Mesenchymal stem cell (in vitro differentiated cells and primary cell): ENCODE results near the gene PEX5L.
"Not testable (repeated sequence)": the region's sequence is repeated elsewhere in the genome, so short reads cannot be mapped to it uniquely, and the experiment has no call there.

Source experiments
- DNase-seq: peaks from one replicate; pipeline ENCODE4 v3.0.0-alpha.2; 2013
- H2AFZ ChIP-seq: one replicate; pipeline ENCODE4 v1.6.1; 2013; ENCODE audit warnings: low read depth, mild to moderate bottlenecking, control low read depth, inconsistent platforms, low read length, moderate library complexity
- H2AK5ac ChIP-seq: 2 replicates; pipeline ENCODE4 v1.6.1; 2013; ENCODE audit warnings: low read length, moderate library complexity, mild to moderate bottlenecking, inconsistent platforms; ENCODE audit not compliant: severe bottlenecking
- H2BK120ac ChIP-seq: one replicate; pipeline ENCODE4 v1.6.1; 2013; ENCODE audit warnings: low read depth, mild to moderate bottlenecking, inconsistent platforms, low read length, moderate library complexity
- H2BK12ac ChIP-seq, 2 experiments: one replicate each; pipeline ENCODE4 v1.6.1; 2013; ENCODE audit warnings: inconsistent platforms in 2 of 2, low read length in 2 of 2, mild to moderate bottlenecking in 2 of 2, moderate library complexity in 2 of 2, control low read depth in 1 of 2
- H2BK15ac ChIP-seq: one replicate; pipeline ENCODE4 v1.6.1; 2013; ENCODE audit warnings: mild to moderate bottlenecking, low read depth, inconsistent platforms; ENCODE audit not compliant: poor library complexity, severe bottlenecking
- H2BK5ac ChIP-seq: 2 replicates; pipeline ENCODE4 v1.6.1; 2013; ENCODE audit warnings: low read depth, mild to moderate bottlenecking, low read length, control low read depth, inconsistent platforms; ENCODE audit not compliant: poor library complexity, severe bottlenecking
- H3K14ac ChIP-seq, 2 experiments: one replicate each; pipeline ENCODE4 v1.6.1; 2013; ENCODE audit warnings: inconsistent platforms in 2 of 2, low read length in 2 of 2, control low read depth in 1 of 2, mild to moderate bottlenecking in 1 of 2, moderate library complexity in 1 of 2
- H3K18ac ChIP-seq, 2 experiments: one replicate each; pipeline ENCODE4 v1.6.1; 2013; ENCODE audit warnings: inconsistent platforms in 2 of 2, low read length in 2 of 2, control low read depth in 1 of 2, low read depth in 1 of 2, mild to moderate bottlenecking in 1 of 2
- H3K23ac ChIP-seq, 2 experiments: one replicate each; pipeline ENCODE4 v1.6.1; 2013; ENCODE audit warnings: inconsistent platforms in 2 of 2, low read length in 2 of 2, mild to moderate bottlenecking in 2 of 2, moderate library complexity in 2 of 2, control low read depth in 1 of 2
- H3K27ac ChIP-seq: 2 replicates; pipeline ENCODE4 v1.5.1; 2013; ENCODE audit warnings: mild to moderate bottlenecking, moderate library complexity, low read length, control low read depth, inconsistent platforms; ENCODE audit not compliant: poor library complexity, severe bottlenecking
- H3K27me3 ChIP-seq, 2 experiments: 2 replicates each; pipeline versions ENCODE4 v1.6.1 to v1.7.0; 2013; ENCODE audit warnings: low read length in 2 of 2, mild to moderate bottlenecking in 2 of 2, moderate library complexity in 2 of 2, control low read depth in 1 of 2, inconsistent platforms in 1 of 2; ENCODE audit not compliant: control insufficient read depth in 1 of 2, insufficient read depth in 1 of 2
- H3K36me3 ChIP-seq, 2 experiments: 2 replicates each; pipeline versions ENCODE4 v1.6.1 to v1.7.0; 2013; ENCODE audit warnings: low read length in 2 of 2, control low read depth in 1 of 2, inconsistent platforms in 1 of 2, low read depth in 1 of 2, mild to moderate bottlenecking in 1 of 2; ENCODE audit not compliant: insufficient read depth in 2 of 2, control insufficient read depth in 1 of 2
- H3K4ac ChIP-seq, 2 experiments: one replicate each; pipeline ENCODE4 v1.6.1; 2013; ENCODE audit warnings: inconsistent platforms in 2 of 2, low read length in 2 of 2, mild to moderate bottlenecking in 2 of 2, moderate library complexity in 2 of 2, control low read depth in 1 of 2, low read depth in 1 of 2
- H3K4me1 ChIP-seq: 2 replicates; pipeline ENCODE4 v1.6.1; 2013; ENCODE audit warnings: low read depth, low read length, control low read depth; ENCODE audit not compliant: control insufficient read depth, insufficient read depth
- H3K4me2 ChIP-seq: 2 replicates; pipeline ENCODE4 v1.6.1; 2013; ENCODE audit warnings: low read length, mild to moderate bottlenecking, inconsistent platforms; ENCODE audit not compliant: poor library complexity, severe bottlenecking
- H3K4me3 ChIP-seq, 2 experiments: 2 replicates each; pipeline versions ENCODE4 v1.5.1 to v1.7.0; 2013; ENCODE audit warnings: low read length in 2 of 2, mild to moderate bottlenecking in 2 of 2, control low read depth in 1 of 2, low read depth in 1 of 2; ENCODE audit not compliant: insufficient read depth in 1 of 2
- H3K79me1 ChIP-seq: replicated peaks from 2 replicates; pipeline ENCODE4 v1.6.1; 2013; ENCODE audit warnings: mild to moderate bottlenecking, control low read depth, low read length, inconsistent platforms; ENCODE audit not compliant: poor library complexity, severe bottlenecking
- H3K9ac ChIP-seq: 2 replicates; pipeline ENCODE4 v1.7.0; 2013; ENCODE audit warnings: mild to moderate bottlenecking, low read length, moderate library complexity
- H3K9me3 ChIP-seq: 2 replicates; pipeline ENCODE4 v1.7.0; 2013; ENCODE audit warnings: mild to moderate bottlenecking, low read length; ENCODE audit not compliant: control insufficient read depth
- H4K8ac ChIP-seq: one replicate; pipeline ENCODE4 v1.6.1; 2013; ENCODE audit warnings: inconsistent platforms, mild to moderate bottlenecking, low read length, moderate library complexity
- H4K91ac ChIP-seq: one replicate; pipeline ENCODE4 v1.6.1; 2013; ENCODE audit warnings: mild to moderate bottlenecking, low read length, inconsistent platforms
- WGBS: methylation state at CpG from one replicate; pipeline ENCODE4 v1.1.7; 2013; ENCODE audit warnings: mixed read lengths; 5-methylcytosine and 5-hydroxymethylcytosine counted together

PEX5L gene

DNA sequence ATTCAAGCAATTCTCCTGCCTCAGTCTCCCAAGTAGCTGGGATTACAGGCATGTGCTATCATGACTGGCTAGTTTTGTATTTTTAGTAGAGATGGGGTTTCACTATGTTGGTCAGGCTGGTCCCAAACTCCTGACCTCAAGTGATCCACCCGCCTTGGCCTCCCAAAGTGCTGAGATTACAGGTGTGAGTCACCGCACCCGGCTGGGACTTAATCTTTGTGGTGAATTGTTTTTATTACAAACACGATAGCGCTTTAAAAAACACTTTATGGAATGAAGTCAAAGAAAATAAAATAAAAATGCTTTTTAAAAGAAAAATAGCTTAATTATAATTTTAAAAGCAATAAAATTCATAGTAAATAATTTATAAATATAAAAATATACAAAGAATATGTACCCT is 253.9 kb downstream of the PEX5L start:
- H3K4me1 ChIP-seq, H2BK120ac ChIP-seq, H4K8ac ChIP-seq, H3K4me3 ChIP-seq, H3K4me2 ChIP-seq, H3K14ac ChIP-seq, H3K27me3 ChIP-seq, H3K9me3 ChIP-seq, H2AK5ac ChIP-seq, H3K23ac ChIP-seq, DNase-seq, H3K27ac ChIP-seq, H2BK5ac ChIP-seq, H2BK12ac ChIP-seq, H3K18ac ChIP-seq, H4K91ac ChIP-seq, H2BK15ac ChIP-seq, H3K4ac ChIP-seq, H2AFZ ChIP-seq, H3K9ac ChIP-seq: not testable (repeated sequence)
- Histone ChIP-seq H3K36me3 (peaks cover 9 to 30% of the 10 kb centered on the region in 2 experiments), H3K79me1 (peaks cover 15% of the 10 kb centered on the region)
- 93% methylated on average over 3 of the region's 5 CpGs for WGBS

DNA sequence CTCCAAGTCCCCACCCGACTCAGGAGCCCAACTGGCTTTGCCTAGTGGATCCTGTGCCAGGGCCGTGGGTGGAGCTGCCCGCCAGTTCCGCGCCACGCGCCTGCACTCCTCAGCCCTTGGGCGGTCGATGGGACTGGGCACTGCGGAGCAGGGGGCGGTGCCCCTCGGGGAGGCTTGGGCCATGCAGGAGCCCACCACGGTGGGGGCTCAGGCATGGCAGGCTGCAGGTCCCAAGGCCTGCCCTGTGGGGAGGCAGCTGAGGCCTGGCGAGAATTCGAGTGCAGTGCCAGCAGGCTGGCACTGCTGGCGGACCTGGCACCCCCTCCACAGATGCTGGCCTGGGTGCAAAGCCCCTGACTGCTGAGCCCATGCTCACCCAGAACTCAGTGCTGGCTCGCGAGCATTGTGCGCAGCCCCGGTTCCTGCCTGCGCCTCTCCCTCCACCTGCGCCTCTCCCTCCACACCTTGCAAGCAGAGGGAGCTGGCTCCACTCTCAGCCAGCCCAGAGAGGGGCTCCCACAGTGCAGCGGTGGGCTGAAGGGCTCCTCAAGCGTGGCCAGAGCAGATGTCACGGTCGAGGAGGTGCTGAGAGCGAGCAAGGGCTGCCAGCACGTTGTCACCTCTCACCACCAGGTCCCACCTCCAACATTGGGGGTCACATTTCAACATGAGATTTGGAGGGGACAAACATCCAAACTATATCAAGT is 261.2 kb downstream of the PEX5L start:
- Histone ChIP-seq H3K4ac (no peak overlapping the region), H2BK5ac (no peak overlapping the region), H3K9ac (no peak overlapping the region), H3K14ac (no peak overlapping the region), H2AFZ (no peak overlapping the region), H3K18ac (no peak overlapping the region), H2BK120ac (no peak overlapping the region), H3K4me2 (no peak overlapping the region), H2BK15ac (no peak overlapping the region), H2BK12ac (no peak overlapping the region), H3K27ac (no peak overlapping the region), H3K23ac (no peak overlapping the region), H3K27me3 (no peaks in the 10 kb centered on the region), H3K4me3 (no peak overlapping the region), H4K91ac (no peak overlapping the region), H3K9me3 (peaks cover 8% of the 10 kb centered on the region), H3K4me1 (peaks cover 3% of the 10 kb centered on the region), H4K8ac (no peak overlapping the region), H3K36me3 (peaks cover 6 to 28% of the 10 kb centered on the region in 2 experiments), H3K79me1 (peaks cover 33% of the 10 kb centered on the region), H2AK5ac (no peak overlapping the region)
- DNase-seq, result no peak
- WGBS, result 98% methylated on average over 28 of the region's 28 CpGs

DNA sequence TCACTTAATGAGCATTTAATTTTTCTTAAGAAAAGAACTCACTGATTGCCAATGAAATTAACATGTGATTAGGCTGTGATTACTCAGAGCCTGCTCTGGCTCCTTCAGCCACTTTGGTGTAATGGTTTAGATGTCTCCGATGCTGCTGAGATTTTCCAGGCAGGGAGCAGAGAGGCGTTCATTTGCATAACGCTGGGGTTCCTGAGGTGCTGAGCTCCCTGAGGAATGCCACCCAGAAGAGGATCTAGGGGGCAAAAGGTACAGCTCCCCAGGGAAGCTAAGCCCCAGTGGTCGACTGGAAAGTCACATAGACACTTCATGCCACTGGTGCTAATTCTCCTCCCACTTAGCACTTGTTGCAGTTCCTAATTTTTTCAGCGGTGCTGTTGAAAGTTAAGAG is 264.4 kb downstream of the PEX5L start:
- Histone ChIP-seq H3K9me3 (no peaks in the 10 kb centered on the region), H2BK120ac (no peak overlapping the region), H2BK12ac (no peak overlapping the region), H4K8ac (no peak overlapping the region), H2AK5ac (no peak overlapping the region), H3K14ac (no peak overlapping the region), H3K4me3 (no peak overlapping the region), H3K4me1 (peaks cover 10% of the 10 kb centered on the region), H3K27me3 (no peaks in the 10 kb centered on the region), H3K4me2 (no peak overlapping the region), H3K36me3 (peaks cover 3 to 23% of the 10 kb centered on the region in 2 experiments), H3K23ac (no peak overlapping the region), H3K9ac (no peak overlapping the region), H3K18ac (no peak overlapping the region), H3K27ac (no peak overlapping the region), H2BK5ac (no peak overlapping the region), H3K4ac (no peak overlapping the region), H2AFZ (no peak overlapping the region), H3K79me1 (peaks cover 22% of the 10 kb centered on the region), H4K91ac (no peak overlapping the region), H2BK15ac (no peak overlapping the region)
- DNase-seq, result no peak
- WGBS, result 51% methylated on average over 5 of the region's 5 CpGs

DNA sequence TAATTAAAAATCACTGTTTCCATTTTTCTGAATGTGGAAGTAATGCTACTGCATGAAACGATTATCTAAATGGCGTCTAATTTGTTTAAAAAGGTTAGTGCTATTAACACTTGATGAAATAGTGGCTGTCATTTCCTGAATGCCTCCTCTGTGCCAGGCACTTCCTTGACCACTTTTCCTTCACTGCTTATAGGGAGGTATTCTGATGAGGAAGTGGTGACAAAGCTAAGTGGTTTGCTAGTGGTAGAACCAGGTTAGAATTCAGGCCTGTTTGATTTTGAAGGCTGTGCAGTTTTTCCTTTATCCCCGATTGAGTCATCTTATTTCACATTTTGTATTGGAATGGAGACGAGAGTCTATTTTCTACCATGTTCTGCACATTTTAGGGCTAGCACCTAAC is 264.9 kb downstream of the PEX5L start:
- Histone ChIP-seq H3K4ac (no peak overlapping the region), H4K8ac (no peak overlapping the region), H2BK120ac (no peak overlapping the region), H3K4me2 (no peak overlapping the region), H2AK5ac (no peak overlapping the region), H3K36me3 (peaks cover 6 to 23% of the 10 kb centered on the region in 2 experiments), H3K4me3 (no peak overlapping the region), H2BK5ac (no peak overlapping the region), H3K27me3 (no peaks in the 10 kb centered on the region), H2BK15ac (no peak overlapping the region), H4K91ac (no peak overlapping the region), H3K18ac (no peak overlapping the region), H3K9ac (no peak overlapping the region), H2BK12ac (no peak overlapping the region), H3K9me3 (no peaks in the 10 kb centered on the region), H3K27ac (no peak overlapping the region), H3K4me1 (peaks cover 10% of the 10 kb centered on the region), H3K14ac (no peak overlapping the region), H3K79me1 (peaks cover 20% of the 10 kb centered on the region), H3K23ac (no peak overlapping the region), H2AFZ (no peak overlapping the region)
- DNase-seq, result no peak
- 85% methylated on average over 3 of the region's 4 CpGs for WGBS
